Thyroid gland (tissue), 4 donors: ENCODE data around the gene CTDSP1. TPM values are rescaled to one million over a fixed set of nuclear protein-coding genes. Genes with fewer than 3 reads are reported as not detected.
A peak's percentile ranks its signal among the peaks of the same experiment; 100 is the strongest.

Experiments used
- DNase-seq, 2 donors: peaks; one replicate each; pipeline ENCODE4 v3.0.0-alpha.2; 2019
- H3K27ac ChIP-seq, 3 donors: fragments of 200-600 bp; sonication (generic); 1 replicate in 2 of 3; 2 replicates in 1 of 3; pipeline ENCODE4 v1.5.1; 2016 to 2019; ENCODE audit warnings: mild to moderate bottlenecking in 1 of 3, moderate library complexity in 1 of 3
- H3K27me3 ChIP-seq: fragments of 200-600 bp; sonication (generic); one replicate; pipeline ENCODE4 v1.5.1; 2019
- H3K36me3 ChIP-seq, 2 donors: fragments of 200-600 bp; sonication (generic); one replicate each; pipeline ENCODE4 v1.5.1; 2016 to 2019
- H3K4me1 ChIP-seq, 2 donors: fragments of 200-600 bp; sonication (generic); one replicate each; pipeline ENCODE4 v1.5.1; 2017 to 2019
- H3K4me3 ChIP-seq, 3 donors: fragments of 200-600 bp; sonication (generic); replicated peaks in 1 of 3; 1 replicate in 2 of 3; 2 replicates in 1 of 3; pipeline ENCODE4 v1.5.1; 2016; ENCODE audit warnings: mild to moderate bottlenecking in 1 of 3
- H3K9me3 ChIP-seq: fragments of 200-600 bp; sonication (generic); one replicate; pipeline ENCODE4 v1.5.1; 2017
- CTCF ChIP-seq, 6 experiments: fragments of 200-600 bp in 3 of 6; fragments of 450-650 bp in 3 of 6; sonication (generic) in 3 of 6; IDR thresholded peaks; one replicate each; pipeline ENCODE4 v1.5.1; 2016 to 2019; ENCODE audit warnings: antibody characterized with exemption in 6 of 6, mild to moderate bottlenecking in 2 of 6, inconsistent platforms in 1 of 6, moderate library complexity in 1 of 6
- POLR2A ChIP-seq, 2 donors: fragments of 450-650 bp; IDR thresholded peaks; one replicate each; pipeline ENCODE4 v1.6.1; 2017; ENCODE audit warnings: antibody characterized with exemption in 2 of 2, mild to moderate bottlenecking in 2 of 2, moderate library complexity in 1 of 2
- WGBS, 2 donors: methylation state at CpG; one replicate each; pipeline ENCODE4 v1.1.5; 2017; 5-methylcytosine and 5-hydroxymethylcytosine counted together
- intact Hi-C: fragments of 100-400 bp; cut with DNase I; formaldehyde crosslinking; loops from one replicate; pipeline ENCODE4 v1.15.1; 2023
- total RNA-seq, 4 donors: library from RNA; depleted of rRNA; stranded (reverse); fragments of >200 nt; gene quantifications; one replicate each; pipeline ENCODE4 v1.2.3, GENCODE V29; 2016

The CTDSP1 gene
- total RNA-seq, result 100 to 1,000 TPM; 105 to 152 (median 127) TPM

- peaks cover 41 to 48% of the 10 kb centered on the region in 2 donors for H3K4me1 ChIP-seq
- WGBS, 2 donors, result 0% methylated on average over 11 to 13 of the region's 78 CpGs
Measured at GRCh38 chr2:218399391-218400166, at the start of gene CTDSP1. Gene CTDSP1, plus strand, starts transcription at chr2:218399868. Its CDS starts 223 bp downstream, at chr2:218400091.

GRCh38 chr2:218354045-218354444 is 45.6 kb upstream of the CTDSP1 start:
- no peaks in the 10 kb centered on the region for H3K36me3 ChIP-seq
- peaks cover 31 to 48% of the 10 kb centered on the region in 2 donors for H3K4me1 ChIP-seq
- WGBS, 2 donors, result 92 to 98% methylated on average over 14 of the region's 14 CpGs
- H3K27me3 ChIP-seq, result no peaks in the 10 kb centered on the region
- H3K27ac ChIP-seq, result peak overlapping the region; percentile 32 to 62 (median 55)
- no peak overlapping the region for H3K4me3 ChIP-seq
- no peaks in the 10 kb centered on the region for H3K9me3 ChIP-seq
- TF ChIP-seq CTCF (IDR thresholded peaks at IDR 0.05), result no peak
- TF ChIP-seq POLR2A (IDR thresholded peaks at IDR 0.05), result no peak
- intact Hi-C loops, result no loop called here
- no peak for DNase-seq

More at GRCh38 chr2:218399391-218400166, at the start of gene CTDSP1:
- TF ChIP-seq CTCF (IDR thresholded peaks at IDR 0.05) (peak in 3 of 6 experiments; percentile 18 to 34 (median 20)), POLR2A (IDR thresholded peaks at IDR 0.05) (peak; percentile 71 to 87)
- peak within 1 kb of the TSS; percentile 43 to 100 (median 100) for H3K4me3 ChIP-seq
- H3K27me3 ChIP-seq, result no peaks in the 10 kb centered on the region
- peak; percentile 98 to 99 for DNase-seq
- intact Hi-C loops, result loop anchor here (5.0 to 10.0 kb wide), 3 partner anchors 127 to 255 kb away; partner anchors contain the start of genes AAMP, BCS1L, CNOT9 and PNKD
- H3K9me3 ChIP-seq, result no peaks in the 10 kb centered on the region
- H3K27ac ChIP-seq, result peak within 1 kb of the TSS; percentile 99 to 100 (median 99)
- peaks cover 25 to 35% of the 10 kb centered on the region in 2 donors for H3K36me3 ChIP-seq

GRCh38 chr2:218354850-218355443 is 44.7 kb upstream of the CTDSP1 start:
- Histone ChIP-seq H3K27ac (peak overlapping the region; percentile 80 to 92 (median 84)), H3K4me1 (peaks cover 39 to 57% of the 10 kb centered on the region in 2 donors), H3K27me3 (no peaks in the 10 kb centered on the region), H3K36me3 (no peaks in the 10 kb centered on the region), H3K9me3 (no peaks in the 10 kb centered on the region), H3K4me3 (no peak overlapping the region)
- TF ChIP-seq POLR2A (IDR thresholded peaks at IDR 0.05) (no peak), CTCF (IDR thresholded peaks at IDR 0.05) (no peak)
- WGBS, 2 donors, result 35 to 40% methylated on average over 20 of the region's 20 CpGs
- intact Hi-C loops, result no loop called here
- DNase-seq, result peak; percentile 97

GRCh38 chr2:218357236-218358177 is 42.2 kb upstream of the CTDSP1 start:
- WGBS, 2 donors, result 45 to 48% methylated on average over 17 of the region's 17 CpGs
- Histone ChIP-seq H3K36me3 (no peaks in the 10 kb centered on the region), H3K4me3 (peak overlapping the region in 1 of 3 donors; percentile 17), H3K9me3 (no peaks in the 10 kb centered on the region), H3K4me1 (peaks cover 49 to 72% of the 10 kb centered on the region in 2 donors), H3K27me3 (no peaks in the 10 kb centered on the region), H3K27ac (peak overlapping the region; percentile 80 to 92 (median 80))
- intact Hi-C loops, result no loop called here
- DNase-seq, result peak in 1 of 2 donors; percentile 45
- TF ChIP-seq POLR2A (IDR thresholded peaks at IDR 0.05) (no peak), CTCF (IDR thresholded peaks at IDR 0.05) (no peak)
